Peyer's patch (tissue), 4 donors: Measurements from ENCODE around the gene CLECL1. TPM values are rescaled to one million over a fixed set of nuclear protein-coding genes. Genes with fewer than 3 reads are reported as not detected.

Experiments
- DNase-seq, 3 donors: peaks; one replicate each; pipeline ENCODE4 v3.0.0-alpha.2; 2017 to 2019
- H3K27ac ChIP-seq, 4 donors: fragments of 200-600 bp; sonication (generic); one replicate each; pipeline ENCODE4 v1.5.1; 2016 to 2019
- H3K27me3 ChIP-seq, 2 donors: fragments of 200-600 bp; sonication (generic); one replicate each; pipeline ENCODE4 v1.5.1; 2019
- H3K36me3 ChIP-seq, 3 donors: fragments of 200-600 bp; sonication (generic); one replicate each; pipeline ENCODE4 v1.5.1; 2016 to 2019
- H3K4me1 ChIP-seq, 4 donors: fragments of 200-600 bp; sonication (generic); one replicate each; pipeline ENCODE4 v1.5.1; 2016 to 2019
- H3K4me3 ChIP-seq, 4 donors: fragments of 200-600 bp; sonication (generic); 1 replicate in 3 of 4; 2 replicates in 1 of 4; pipeline ENCODE4 v1.5.1; 2016 to 2019; ENCODE audit warnings: mild to moderate bottlenecking in 1 of 4
- H3K9me3 ChIP-seq, 4 donors: fragments of 200-600 bp; sonication (generic); one replicate each; pipeline ENCODE4 v1.5.1; 2016 to 2019; ENCODE audit warnings: mild to moderate bottlenecking in 1 of 4
- POLR2A ChIP-seq, 2 donors: fragments of 450-650 bp; IDR thresholded peaks; one replicate each; pipeline ENCODE4 v1.5.1; 2017; ENCODE audit warnings: antibody characterized with exemption in 2 of 2, mild to moderate bottlenecking in 2 of 2, moderate library complexity in 2 of 2
- total RNA-seq, 4 donors: library from RNA; depleted of rRNA; stranded (reverse); fragments of >200 nt; gene quantifications; one replicate each; pipeline ENCODE4 v1.1.0, GENCODE V29; 2016
- TF ChIP-seq, protein P1 (sequence below), 6 experiments: fragments of 450-650 bp in 4 of 6; fragments of 200-600 bp in 2 of 6; sonication (generic) in 1 of 6; IDR thresholded peaks; one replicate each; pipeline ENCODE4 v1.5.1; 2017 to 2019; ENCODE audit warnings: antibody characterized with exemption in 6 of 6, mild to moderate bottlenecking in 3 of 6, moderate library complexity in 1 of 6

The CLECL1 gene
- total RNA-seq, 4 donors from 2014 or later, result 4.1 to 4.2 TPM; not detected in 2

DNA sequence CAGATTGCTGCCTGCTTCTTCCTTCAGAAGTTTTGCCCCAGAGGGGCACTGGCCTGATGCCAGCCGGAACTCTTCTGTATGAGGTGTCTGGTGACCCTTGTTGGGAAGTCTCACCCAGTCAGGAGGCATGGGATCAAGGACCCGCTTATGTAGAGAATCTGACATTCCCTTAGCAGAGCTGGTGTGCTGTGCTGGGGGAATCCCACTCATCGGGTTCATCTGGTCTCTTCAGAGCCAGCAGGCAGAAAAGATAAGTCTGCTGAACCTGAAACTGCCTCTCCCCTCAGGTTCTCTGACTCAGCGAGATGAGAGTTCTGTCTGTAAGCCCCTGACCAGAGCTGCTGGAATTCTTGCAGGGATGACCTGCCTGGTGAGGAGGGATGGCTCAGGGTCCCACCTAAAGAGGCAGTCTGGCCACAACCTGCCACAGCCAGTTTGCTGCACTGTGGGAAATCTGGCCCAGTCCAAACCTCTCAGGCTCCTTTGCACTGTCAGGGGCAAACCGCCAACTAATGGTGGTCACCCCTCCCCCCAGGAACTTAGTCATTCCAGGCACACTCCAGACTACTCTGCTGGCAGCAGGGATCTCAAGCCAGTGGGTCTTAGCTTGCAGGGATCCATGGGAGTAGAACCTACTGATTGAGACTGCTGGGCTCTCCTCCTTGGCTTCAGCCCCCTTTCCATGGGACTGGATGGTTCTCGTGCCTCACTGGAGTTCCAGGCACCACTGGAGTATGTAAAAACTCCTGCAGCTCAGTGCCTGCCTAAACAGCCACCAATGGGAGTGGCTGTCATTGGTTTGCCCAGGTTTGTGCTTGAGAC lies 59.3 kb downstream of the CLECL1 start:
- Histone ChIP-seq H3K27ac (peak overlapping the region; percentile 32 to 76 (median 62)), H3K27me3 (no peaks in the 10 kb centered on the region), H3K9me3 (no peaks in the 10 kb centered on the region), H3K36me3 (no peaks in the 10 kb centered on the region), H3K4me1 (peaks cover 0 to 4% (median 0%) of the 10 kb centered on the region in 4 donors), H3K4me3 (peak overlapping the region in 2 of 4 donors; percentile 13 to 25)
- peak; percentile 40 to 81 (median 59) for DNase-seq
- TF ChIP-seq POLR2A (IDR thresholded peaks at IDR 0.05), result no peak
- TF ChIP-seq, protein P1, sequence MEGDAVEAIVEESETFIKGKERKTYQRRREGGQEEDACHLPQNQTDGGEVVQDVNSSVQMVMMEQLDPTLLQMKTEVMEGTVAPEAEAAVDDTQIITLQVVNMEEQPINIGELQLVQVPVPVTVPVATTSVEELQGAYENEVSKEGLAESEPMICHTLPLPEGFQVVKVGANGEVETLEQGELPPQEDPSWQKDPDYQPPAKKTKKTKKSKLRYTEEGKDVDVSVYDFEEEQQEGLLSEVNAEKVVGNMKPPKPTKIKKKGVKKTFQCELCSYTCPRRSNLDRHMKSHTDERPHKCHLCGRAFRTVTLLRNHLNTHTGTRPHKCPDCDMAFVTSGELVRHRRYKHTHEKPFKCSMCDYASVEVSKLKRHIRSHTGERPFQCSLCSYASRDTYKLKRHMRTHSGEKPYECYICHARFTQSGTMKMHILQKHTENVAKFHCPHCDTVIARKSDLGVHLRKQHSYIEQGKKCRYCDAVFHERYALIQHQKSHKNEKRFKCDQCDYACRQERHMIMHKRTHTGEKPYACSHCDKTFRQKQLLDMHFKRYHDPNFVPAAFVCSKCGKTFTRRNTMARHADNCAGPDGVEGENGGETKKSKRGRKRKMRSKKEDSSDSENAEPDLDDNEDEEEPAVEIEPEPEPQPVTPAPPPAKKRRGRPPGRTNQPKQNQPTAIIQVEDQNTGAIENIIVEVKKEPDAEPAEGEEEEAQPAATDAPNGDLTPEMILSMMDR (IDR thresholded peaks at IDR 0.05), result no peak

Other genes starting within 250 kb of the CLECL1 start
- 1 to 10 TPM in 3 of 4 donors, not detected in 1; 1.1 to 6.3 (median 3.9) TPM for gene KLRB1, start 125.2 kb downstream of the CLECL1 start, total RNA-seq
- 100 to 1,000 TPM in 1 of 4 donors, 10 to 100 TPM in 1, 1 to 10 TPM in 2; 6.4 to 140 (median 12.1) TPM for gene CLEC2D, start 63.4 kb downstream of the CLECL1 start, total RNA-seq
- gene CD69, start 27.8 kb upstream of the CLECL1 start, total RNA-seq, result 10 to 100 TPM in 1 of 4 donors, 1 to 10 TPM in 3; 4.4 to 83.3 (median 9.1) TPM
- not detected for gene KLRF1, start 94.4 kb upstream of the CLECL1 start, total RNA-seq
- gene CLEC2B, start 136.3 kb upstream of the CLECL1 start, total RNA-seq, result 10 to 100 TPM in 1 of 4 donors, 1 to 10 TPM in 3; 3.3 to 31.4 (median 5.7) TPM
- gene KLRF2, start 148.4 kb upstream of the CLECL1 start, total RNA-seq, result not detected
- not detected for gene CLEC2A, start 199.3 kb upstream of the CLECL1 start, total RNA-seq
- 10 to 100 TPM in 1 of 4 donors, not detected in 3; 10.7 TPM for gene CLEC12A, start 238.3 kb upstream of the CLECL1 start, total RNA-seq